Measurements from ENCODE around the gene STIMATE. TPM values are rescaled to one million over a fixed set of nuclear protein-coding genes. Genes with fewer than 3 reads are reported as not detected.

Gene STIMATE
- total and polyA plus RNA-seq, 10 of the 15 experiments (the other 5 are each of a cell fraction or from before 2014, with no cell fraction given) = 0.24 to 24.1 (median 15.4) TPM

GRCh38 chr3:52798376-52798977 is 98.9 kb downstream of the STIMATE start:
- no peak for FAIRE-seq
- Histone ChIP-seq H3K9ac (ENCODE audit: control insufficient read depth, insufficient read depth, low read length) (no peak overlapping the region), H3K36me3 (ENCODE audit: control insufficient read depth in 2 of 2, insufficient read depth in 2 of 2, low read length in 1 of 2) (no peaks in the 10 kb centered on the region), H3K9me3 (replicated peaks; ENCODE audit: control insufficient read depth, insufficient read depth, low read length) (no peaks in the 10 kb centered on the region), H3K4me1 (ENCODE audit: control insufficient read depth, insufficient read depth, low read length) (no peaks in the 10 kb centered on the region), H3K27ac (ENCODE audit: control insufficient read depth, insufficient read depth) (no peak overlapping the region), H3K4me3 (no peak overlapping the region), H2AFZ (ENCODE audit: control insufficient read depth, low read depth, low read length) (no peak overlapping the region), H4K20me1 (ENCODE audit: control insufficient read depth, insufficient read depth) (no peaks in the 10 kb centered on the region), H3K79me2 (ENCODE audit: control insufficient read depth, insufficient read depth, low read length) (no peaks in the 10 kb centered on the region), H3K4me2 (ENCODE audit: control insufficient read depth, insufficient read depth) (no peak overlapping the region), H3K27me3 (replicated peaks in 1 of 2; ENCODE audit: control insufficient read depth in 2 of 2, insufficient read depth in 2 of 2, low read length in 1 of 2) (no peaks in the 10 kb centered on the region)
- intact Hi-C loops (cut with micrococcal nuclease; ENCODE audit: unreplicated experiment) (no loop called here), in situ Hi-C loops (cut with MboI) (no loop called here)
- ChIA-PET SMC1A (ENCODE audit: uncharacterized antibody, unreplicated experiment) (interaction anchor here (0.7 to 1.0 kb wide), 5 partner anchors 27 to 438 kb away, joined by 3 read pairs; no protein-coding TSS in a partner anchor), RAD21 (ENCODE audit: unreplicated experiment) (no interaction called here), CTCF (interaction anchor here (0.7 to 1.9 kb wide), 12 partner anchors 9 to 144 kb away, joined by 3 to 13 read pairs (median 4); no protein-coding TSS in a partner anchor), POLR2A (interaction anchor here (0.6 kb wide), 1 partner anchor 239 kb away, joined by 3 read pairs; no protein-coding TSS in a partner anchor)
- no TSS peak for BruUV-seq (replicated peaks)
- peak; percentile 26 for ATAC-seq
- WGBS (ENCODE audit: insufficient coverage, insufficient replicate concordance, low lambda C conversion rate, missing lambda C conversion rate) = 22% methylated on average over 10 of the region's 10 CpGs
- DNase-seq (ENCODE audit: low read depth, low spot score) = no peak
- TF ChIP-seq JUND (IDR thresholded peaks at IDR 0.05; ENCODE audit: low read depth, low read length) (no peak), REST (IDR thresholded peaks at IDR 0.05; ENCODE audit: low read depth, low read length) (no peak), MLLT1 (IDR thresholded peaks at IDR 0.05) (no peak), IKZF1 (conservative IDR thresholded peaks at IDR 0.05) (no peak), IKZF2 (IDR thresholded peaks at IDR 0.05) (no peak), ZNF384 (IDR thresholded peaks at IDR 0.05; ENCODE audit: borderline replicate concordance, low read depth, low read length) (no peak), CUX1 (IDR thresholded peaks at IDR 0.05; ENCODE audit: insufficient replicate concordance, low read depth, low read length) (no peak), KAT2A (conservative IDR thresholded peaks at IDR 0.05; ENCODE audit: control insufficient read depth, low read depth, low read length) (no peak), NFYB (IDR thresholded peaks at IDR 0.05; ENCODE audit: insufficient read depth, low read depth, low read length) (no peak), SIX5 (IDR thresholded peaks at IDR 0.05; ENCODE audit: low read depth, low read length, severe bottlenecking) (no peak), ZNF622 (IDR thresholded peaks at IDR 0.05) (no peak), RCOR1 (conservative IDR thresholded peaks at IDR 0.05; ENCODE audit: low read depth, low read length) (no peak), MTA3 (IDR thresholded peaks at IDR 0.05; ENCODE audit: borderline replicate concordance, low read length) (no peak)

Measured in GM12878 (cell line).